Lung (tissue), 12 donors: Measurements from ENCODE around the gene CHRND. TPM values are rescaled to one million over a fixed set of nuclear protein-coding genes. Genes with fewer than 3 reads are reported as not detected.

Source experiments
- ATAC-seq: fragments of 200-7000 bp; cut with Tn5 transposase; one replicate; pipeline ENCODE4 v1.9.1; 2020; ENCODE audit warnings: moderate number of reproducible peaks; ENCODE audit not compliant: insufficient read depth, low FRiP score
- DNase-seq, 3 donors: peaks; one replicate each; pipeline ENCODE4 v3.0.0-alpha.2; 2013 to 2017
- H3K27ac ChIP-seq, 2 donors: one replicate each; pipeline ENCODE4 v1.5.1; 2013; ENCODE audit warnings: mild to moderate bottlenecking in 2 of 2, moderate library complexity in 2 of 2, control low read depth in 1 of 2, inconsistent platforms in 1 of 2, low read depth in 1 of 2, low read length in 1 of 2
- H3K27me3 ChIP-seq, 3 donors: one replicate each; pipeline ENCODE4 v1.5.1; 2013; ENCODE audit warnings: low read length in 2 of 3; ENCODE audit not compliant: control insufficient read depth in 3 of 3, insufficient read depth in 3 of 3
- H3K36me3 ChIP-seq, 4 donors: one replicate each; pipeline ENCODE4 v1.5.1; 2013; ENCODE audit warnings: low read length in 4 of 4, mild to moderate bottlenecking in 1 of 4, moderate library complexity in 1 of 4; ENCODE audit not compliant: control insufficient read depth in 4 of 4, insufficient read depth in 4 of 4
- H3K4me1 ChIP-seq, 5 donors: one replicate each; pipeline ENCODE4 v1.5.1; 2013; ENCODE audit warnings: low read length in 5 of 5, mild to moderate bottlenecking in 2 of 5, moderate library complexity in 1 of 5; ENCODE audit not compliant: control insufficient read depth in 5 of 5, insufficient read depth in 5 of 5
- H3K4me3 ChIP-seq: one replicate; pipeline ENCODE4 v1.5.1; 2013; ENCODE audit warnings: mild to moderate bottlenecking, control low read depth, moderate library complexity
- H3K9ac ChIP-seq, 2 donors: one replicate each; pipeline ENCODE4 v1.5.1; 2013; ENCODE audit warnings: low read length in 2 of 2, control low read depth in 1 of 2; ENCODE audit not compliant: insufficient read depth in 1 of 2
- H3K9me3 ChIP-seq, 4 donors: one replicate each; pipeline ENCODE4 v1.5.1; 2013; ENCODE audit warnings: low read length in 3 of 4, mild to moderate bottlenecking in 1 of 4, moderate library complexity in 1 of 4; ENCODE audit not compliant: control insufficient read depth in 4 of 4, insufficient read depth in 3 of 4
- CTCF ChIP-seq: IDR thresholded peaks from 2 replicates; pipeline ENCODE4 v1.5.1; 2012; ENCODE audit warnings: mild to moderate bottlenecking; ENCODE audit errors: control extremely low read depth, extremely low read depth
- WGBS, 2 donors: extraction: QIAGEN DNeasy Blood & Tissue Kit; methylation state at CpG; one replicate each; pipeline ENCODE4 v1.1.7; 2013; 5-methylcytosine and 5-hydroxymethylcytosine counted together
- polyA plus RNA-seq, 2 donors: library from polyadenylated mRNA; stranded (reverse); fragments of 200-250 nt; gene quantifications; one replicate each; pipeline ENCODE4 v1.2.1, GENCODE V29; 2013
- total RNA-seq, 2 donors: library from RNA; depleted of rRNA in 1 of 2; stranded (reverse); fragments of >200 nt in 1 of 2; gene quantifications; one replicate each; pipeline ENCODE4 v1.2.1, GENCODE V29; 2014 to 2021
- donor health status: control.
- donor health status: control.
- donor health status: Bipolar disorder and iron deficiency.
- donor health status: healthy.
- donor health status: DM: yes; HTN: yes; CAD: no.

CHRND gene
- total and polyA plus RNA-seq, 4 donors, result not detected

DNA sequence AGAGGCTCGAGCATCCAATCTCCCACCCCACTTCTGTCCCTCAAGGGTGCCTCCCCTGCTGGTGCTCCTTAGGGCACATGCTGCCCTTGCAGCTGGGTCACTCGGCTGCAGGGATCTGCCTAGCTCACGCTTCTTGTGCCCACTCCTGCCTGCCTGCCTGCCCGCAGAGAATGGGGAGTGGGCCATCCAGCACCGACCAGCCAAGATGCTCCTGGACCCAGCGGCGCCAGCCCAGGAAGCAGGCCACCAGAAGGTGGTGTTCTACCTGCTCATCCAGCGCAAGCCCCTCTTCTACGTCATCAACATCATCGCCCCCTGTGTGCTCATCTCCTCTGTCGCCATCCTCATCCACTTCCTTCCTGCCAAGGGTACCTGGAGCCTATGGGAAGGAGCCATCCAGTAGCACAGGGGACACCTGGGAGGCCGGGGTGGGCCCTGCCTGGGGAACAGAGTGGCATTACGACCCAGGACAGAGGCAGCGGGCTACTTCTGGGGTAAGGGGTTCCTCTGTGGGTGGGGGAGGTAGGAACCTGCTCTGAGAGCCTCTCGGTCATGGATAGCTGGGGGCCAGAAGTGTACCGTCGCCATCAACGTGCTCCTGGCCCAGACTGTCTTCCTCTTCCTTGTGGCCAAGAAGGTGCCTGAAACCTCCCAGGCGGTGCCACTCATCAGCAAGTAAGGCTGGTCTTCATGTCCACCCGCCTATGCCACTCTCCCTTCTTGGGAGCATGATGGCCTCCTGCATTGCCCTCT lies 16.9 kb downstream of the CHRND start:
- peaks cover 0 to 6% (median 0%) of the 10 kb centered on the region in 5 donors for H3K4me1 ChIP-seq
- no peak overlapping the region for H3K27ac ChIP-seq
- H3K27me3 ChIP-seq, result peaks cover 0 to 4% (median 0%) of the 10 kb centered on the region in 3 donors
- 80 to 89% methylated on average over 20 of the region's 20 CpGs for WGBS, 2 donors
- no peak for DNase-seq
- H3K36me3 ChIP-seq, result peaks cover 0 to 14% (median 9%) of the 10 kb centered on the region in 4 donors
- H3K9ac ChIP-seq, result no peak overlapping the region
- peaks cover 0 to 6% (median 0%) of the 10 kb centered on the region in 4 donors for H3K9me3 ChIP-seq
- no peak overlapping the region for H3K4me3 ChIP-seq
- TF ChIP-seq CTCF, result no peak
- ATAC-seq, result no peak

GRCh38 chr2:232543491-232543890 lies 17.5 kb downstream of the CHRND start:
- no peak overlapping the region for H3K4me3 ChIP-seq
- ATAC-seq, result no peak
- H3K36me3 ChIP-seq, result peaks cover 0 to 18% (median 10%) of the 10 kb centered on the region in 4 donors
- H3K9ac ChIP-seq, result no peak overlapping the region
- peaks cover 0 to 6% (median under 1%) of the 10 kb centered on the region in 4 donors for H3K9me3 ChIP-seq
- peaks cover 0 to 6% (median 0%) of the 10 kb centered on the region in 5 donors for H3K4me1 ChIP-seq
- WGBS, 2 donors, result 92 to 98% methylated on average over 13 to 14 of the region's 14 CpGs
- H3K27ac ChIP-seq, result no peak overlapping the region
- no peak for TF ChIP-seq CTCF
- no peak for DNase-seq
- H3K27me3 ChIP-seq, result peaks cover 0 to 4% (median 0%) of the 10 kb centered on the region in 3 donors

DNA sequence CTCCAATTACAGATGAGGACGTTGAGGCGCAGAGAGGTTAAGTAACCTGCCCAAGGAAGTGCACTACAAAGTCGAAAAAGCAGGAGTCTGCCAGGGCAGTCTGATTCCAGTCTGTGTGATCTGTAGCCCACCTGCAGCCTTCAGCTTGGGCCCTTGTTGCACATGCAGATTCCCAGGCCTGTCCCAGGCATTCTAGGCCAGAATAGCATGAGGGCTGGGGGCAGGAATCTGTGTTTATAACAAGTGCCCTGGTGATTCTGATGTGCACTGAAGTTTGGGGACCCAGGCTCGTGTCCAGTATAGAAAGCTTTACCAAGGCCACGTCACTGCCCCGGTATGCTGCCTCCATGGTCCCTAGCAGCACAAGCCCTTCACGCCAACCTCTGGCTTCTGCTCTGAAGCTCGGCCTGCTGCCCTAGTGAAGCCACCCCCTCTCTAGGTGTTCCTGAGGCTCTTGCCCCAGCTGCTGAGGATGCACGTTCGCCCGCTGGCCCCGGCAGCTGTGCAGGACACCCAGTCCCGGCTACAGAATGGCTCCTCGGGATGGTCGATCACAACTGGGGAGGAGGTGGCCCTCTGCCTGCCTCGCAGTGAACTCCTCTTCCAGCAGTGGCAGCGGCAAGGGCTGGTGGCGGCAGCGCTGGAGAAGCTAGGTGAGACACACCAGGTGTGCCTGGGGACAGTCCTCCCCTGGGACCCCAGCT lies 18.1 kb downstream of the CHRND start:
- Histone ChIP-seq H3K27me3 (peaks cover 0 to under 1% (median 0%) of the 10 kb centered on the region in 3 donors), H3K9me3 (peaks cover 0 to 9% (median 1%) of the 10 kb centered on the region in 4 donors), H3K36me3 (peaks cover 0 to 20% (median 10%) of the 10 kb centered on the region in 4 donors), H3K27ac (no peak overlapping the region), H3K4me3 (no peak overlapping the region), H3K9ac (no peak overlapping the region), H3K4me1 (peaks cover 0 to 6% (median 0%) of the 10 kb centered on the region in 5 donors)
- DNase-seq, result no peak
- WGBS, 2 donors, result 92 to 94% methylated on average over 19 of the region's 19 CpGs
- no peak for ATAC-seq
- no peak for TF ChIP-seq CTCF
